Calu3 (cell line): ENCODE data around the gene FBXO28. TPM values are rescaled to one million over a fixed set of nuclear protein-coding genes. Genes with fewer than 3 reads are reported as not detected.

Source experiments
- BruUV-seq: library from RNA; stranded (reverse); fragments of 400-500 nt; replicated peaks from 2 replicates; lab custom pipeline; 2021; lab: Mats Ljungman, UMichigan
- CTCF ChIA-PET: fragments of 300-600 bp; sonication (Branson Sonifier 250); formaldehyde crosslinking; loops from one replicate; lab custom pipeline; 2022; ENCODE audit warnings: antibody characterized with exemption; lab: Charles Lee
- DNase-seq: peaks from one replicate; pipeline ENCODE4 v3.0.0; 2022
- H3K27ac Mint-ChIP-seq: one replicate; pipeline ENCODE4 v1.8.0; 2022; ENCODE audit warnings: mixed read lengths; ENCODE audit not compliant: unreplicated experiment
- H3K27me3 Mint-ChIP-seq: one replicate; pipeline ENCODE4 v1.8.0; 2022; ENCODE audit warnings: mixed read lengths; ENCODE audit not compliant: unreplicated experiment
- H3K36me3 Mint-ChIP-seq: one replicate; pipeline ENCODE4 v1.8.0; 2022; ENCODE audit warnings: mild to moderate bottlenecking, moderate library complexity, mixed read lengths; ENCODE audit not compliant: insufficient read depth, unreplicated experiment
- H3K4me1 Mint-ChIP-seq: one replicate; pipeline ENCODE4 v1.8.0; 2022; ENCODE audit warnings: mild to moderate bottlenecking, low read depth, mixed read lengths; ENCODE audit not compliant: unreplicated experiment
- H3K4me3 Mint-ChIP-seq: one replicate; pipeline ENCODE4 v1.8.0; 2022; ENCODE audit warnings: mild to moderate bottlenecking, low read depth, moderate library complexity, mixed read lengths; ENCODE audit not compliant: unreplicated experiment
- H3K9me3 Mint-ChIP-seq: one replicate; pipeline ENCODE4 v1.8.0; 2022; ENCODE audit warnings: low read depth, mixed read lengths; ENCODE audit not compliant: unreplicated experiment
- CTCF ChIP-seq: fragments of 200-600 bp; IDR thresholded peaks from one replicate; pipeline ENCODE4 v1.8.0; 2022; ENCODE audit warnings: antibody characterized with exemption; ENCODE audit not compliant: unreplicated experiment
- intact Hi-C: fragments of 100-400 bp; cut with micrococcal nuclease; formaldehyde crosslinking; loops from one replicate; pipeline ENCODE4 v1.10.0; 2022; ENCODE audit not compliant: unreplicated experiment
- total RNA-seq: library from RNA; stranded (reverse); gene quantifications from 2 replicates; pipeline ENCODE4 v1.2.3, GENCODE V29; 2022

The FBXO28 gene
- total RNA-seq, 1 experiment from 2014 or later: 100 TPM

GRCh38 chr1:224081604-224082003, 32.3 kb upstream of the FBXO28 start:
- H3K36me3 Mint-ChIP-seq: peaks cover 46% of the 10 kb centered on the region
- no TSS peak for BruUV-seq
- peak; percentile 40 for DNase-seq
- CTCF ChIA-PET: interaction anchor here (1.3 to 2.0 kb wide), 5 partner anchors 14 to 31 kb away, joined by 4 to 11 read pairs (median 6); no protein-coding TSS in a partner anchor
- peak overlapping the region; percentile 99 for H3K27ac Mint-ChIP-seq
- no peaks in the 10 kb centered on the region for H3K27me3 Mint-ChIP-seq
- no peak for TF ChIP-seq CTCF
- intact Hi-C loops: loop anchor here (2.0 to 10.0 kb wide), 2 partner anchors 25 to 377 kb away; no protein-coding TSS in a partner anchor
- H3K9me3 Mint-ChIP-seq: peaks cover 5% of the 10 kb centered on the region
- H3K4me3 Mint-ChIP-seq: peak overlapping the region; percentile 48
- peaks cover 63% of the 10 kb centered on the region for H3K4me1 Mint-ChIP-seq

GRCh38 chr1:224082146-224082545, 31.8 kb upstream of the FBXO28 start:
- intact Hi-C loops: loop anchor here (10.0 kb wide), 1 partner anchor 377 kb away; no protein-coding TSS in a partner anchor

GRCh38 chr1:224084867-224085266, 29.0 kb upstream of the FBXO28 start:
- no peak for TF ChIP-seq CTCF
- Mint-ChIP-seq H3K27ac (no peak overlapping the region), H3K4me1 (peaks cover 68% of the 10 kb centered on the region), H3K27me3 (no peaks in the 10 kb centered on the region), H3K36me3 (peaks cover 43% of the 10 kb centered on the region), H3K9me3 (peaks cover 7% of the 10 kb centered on the region), H3K4me3 (no peak overlapping the region)
- intact Hi-C loops: loop anchor here (10.0 kb wide), 1 partner anchor 380 kb away; no protein-coding TSS in a partner anchor
- CTCF ChIA-PET: interaction anchor here (1.0 to 1.1 kb wide), 2 partner anchors 20 to 22 kb away, joined by 3 read pairs; no protein-coding TSS in a partner anchor
- DNase-seq: no peak
- BruUV-seq: no TSS peak

More at GRCh38 chr1:224082146-224082545, 31.8 kb upstream of the FBXO28 start:
- peak overlapping the region; percentile 48 for H3K4me3 Mint-ChIP-seq
- peaks cover 50% of the 10 kb centered on the region for H3K36me3 Mint-ChIP-seq
- H3K27ac Mint-ChIP-seq: peak overlapping the region; percentile 99
- H3K9me3 Mint-ChIP-seq: peaks cover 7% of the 10 kb centered on the region
- no peaks in the 10 kb centered on the region for H3K27me3 Mint-ChIP-seq
- peaks cover 69% of the 10 kb centered on the region for H3K4me1 Mint-ChIP-seq
- no peak for DNase-seq
- CTCF ChIA-PET: interaction anchor here (2.0 kb wide), 1 partner anchor 25 kb away, joined by 11 read pairs; no protein-coding TSS in a partner anchor
- BruUV-seq: no TSS peak
- TF ChIP-seq CTCF: no peak

GRCh38 chr1:224085421-224086108, 28.3 kb upstream of the FBXO28 start:
- CTCF ChIA-PET: interaction anchor here (1.0 to 1.1 kb wide), 2 partner anchors 20 to 21 kb away, joined by 3 read pairs; no protein-coding TSS in a partner anchor

More at GRCh38 chr1:224085421-224086108, 28.3 kb upstream of the FBXO28 start:
- Mint-ChIP-seq H3K27me3 (no peaks in the 10 kb centered on the region), H3K4me1 (peaks cover 68% of the 10 kb centered on the region), H3K4me3 (no peak overlapping the region), H3K9me3 (peaks cover 9% of the 10 kb centered on the region), H3K27ac (no peak overlapping the region), H3K36me3 (peaks cover 36% of the 10 kb centered on the region)
- intact Hi-C loops: loop anchor here (10.0 kb wide), 1 partner anchor 381 kb away; no protein-coding TSS in a partner anchor
- BruUV-seq: no TSS peak
- DNase-seq: no peak
- TF ChIP-seq CTCF: no peak
